HFFc6 (cell line): Measurements from ENCODE around the gene ZNF784. TPM values are rescaled to one million over a fixed set of nuclear protein-coding genes. Genes with fewer than 3 reads are reported as not detected.
A peak's percentile ranks its signal among the peaks of the same experiment; 100 is the strongest.

Source experiments
- DNase-seq: peaks from one replicate; pipeline ENCODE4 v3.0.0-alpha.2; 2018
- H3K27ac Mint-ChIP-seq: 2 replicates; pipeline ENCODE4 v1.8.0; 2020; ENCODE audit warnings: mild to moderate bottlenecking, mixed read lengths
- H3K27me3 Mint-ChIP-seq: 2 replicates; pipeline ENCODE4 v1.8.0; 2021; ENCODE audit warnings: mild to moderate bottlenecking, moderate library complexity, mixed read lengths; ENCODE audit not compliant: insufficient read depth
- H3K36me3 Mint-ChIP-seq: 2 replicates; pipeline ENCODE4 v1.8.0; 2021; ENCODE audit warnings: low read depth, mixed read lengths
- H3K4me1 Mint-ChIP-seq: 2 replicates; pipeline ENCODE4 v1.8.0; 2020; ENCODE audit warnings: low read depth, mixed read lengths
- H3K4me3 Mint-ChIP-seq: 2 replicates; pipeline ENCODE4 v1.8.0; 2020; ENCODE audit warnings: mild to moderate bottlenecking, moderate library complexity, mixed read lengths
- H3K9me3 Mint-ChIP-seq: 2 replicates; pipeline ENCODE4 v1.8.0; 2020; ENCODE audit warnings: mild to moderate bottlenecking, mixed read lengths
- total RNA-seq, 6 experiments: library from RNA; stranded (reverse); fragmentation: NEBNext Ultra II Directional; extraction: Animal tissue kit (Norgen Biotek cat#: 25700); gene quantifications; 2 replicates in 1 of 6; 3 replicates in 5 of 6; pipeline ENCODE4 v1.2.3, GENCODE V29; 2021
- TF ChIP-seq, protein P1 (sequence below): fragments of 200-600 bp; sonication (generic); IDR thresholded peaks from 2 replicates; pipeline ENCODE4 v1.5.0; 2021; ENCODE audit warnings: antibody characterized with exemption, mild to moderate bottlenecking

The ZNF784 gene
- total RNA-seq, 6 experiments from 2014 or later: 4.6 to 5.3 (median 4.8) TPM

DNA sequence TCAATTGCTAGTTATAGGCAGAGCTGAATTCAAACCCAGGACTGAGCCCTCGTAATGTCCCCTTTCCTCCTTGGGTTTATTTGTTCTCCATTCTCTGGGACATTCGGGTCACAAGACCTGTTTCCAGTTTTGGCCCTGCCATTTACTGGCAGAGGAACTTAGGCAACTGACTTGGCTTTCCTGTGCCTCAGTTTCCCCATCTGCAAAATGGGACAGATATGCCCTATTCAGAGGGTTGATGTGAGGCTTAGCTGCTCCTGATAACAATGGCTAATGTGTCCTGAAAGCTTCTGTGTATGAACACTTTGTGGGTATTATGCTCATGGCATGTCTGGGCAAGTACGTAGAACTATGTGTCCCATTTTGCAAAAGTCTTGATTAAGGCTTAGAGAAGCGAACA, 23.3 kb downstream of the ZNF784 start:
- Mint-ChIP-seq H3K4me3 (peak overlapping the region; percentile 84), H3K36me3 (peaks cover 30% of the 10 kb centered on the region), H3K27ac (peak overlapping the region; percentile 76), H3K9me3 (no peaks in the 10 kb centered on the region), H3K27me3 (peaks cover 1% of the 10 kb centered on the region), H3K4me1 (peaks cover 26% of the 10 kb centered on the region)
- DNase-seq: no peak
- TF ChIP-seq, protein P1, sequence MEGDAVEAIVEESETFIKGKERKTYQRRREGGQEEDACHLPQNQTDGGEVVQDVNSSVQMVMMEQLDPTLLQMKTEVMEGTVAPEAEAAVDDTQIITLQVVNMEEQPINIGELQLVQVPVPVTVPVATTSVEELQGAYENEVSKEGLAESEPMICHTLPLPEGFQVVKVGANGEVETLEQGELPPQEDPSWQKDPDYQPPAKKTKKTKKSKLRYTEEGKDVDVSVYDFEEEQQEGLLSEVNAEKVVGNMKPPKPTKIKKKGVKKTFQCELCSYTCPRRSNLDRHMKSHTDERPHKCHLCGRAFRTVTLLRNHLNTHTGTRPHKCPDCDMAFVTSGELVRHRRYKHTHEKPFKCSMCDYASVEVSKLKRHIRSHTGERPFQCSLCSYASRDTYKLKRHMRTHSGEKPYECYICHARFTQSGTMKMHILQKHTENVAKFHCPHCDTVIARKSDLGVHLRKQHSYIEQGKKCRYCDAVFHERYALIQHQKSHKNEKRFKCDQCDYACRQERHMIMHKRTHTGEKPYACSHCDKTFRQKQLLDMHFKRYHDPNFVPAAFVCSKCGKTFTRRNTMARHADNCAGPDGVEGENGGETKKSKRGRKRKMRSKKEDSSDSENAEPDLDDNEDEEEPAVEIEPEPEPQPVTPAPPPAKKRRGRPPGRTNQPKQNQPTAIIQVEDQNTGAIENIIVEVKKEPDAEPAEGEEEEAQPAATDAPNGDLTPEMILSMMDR: no peak

DNA sequence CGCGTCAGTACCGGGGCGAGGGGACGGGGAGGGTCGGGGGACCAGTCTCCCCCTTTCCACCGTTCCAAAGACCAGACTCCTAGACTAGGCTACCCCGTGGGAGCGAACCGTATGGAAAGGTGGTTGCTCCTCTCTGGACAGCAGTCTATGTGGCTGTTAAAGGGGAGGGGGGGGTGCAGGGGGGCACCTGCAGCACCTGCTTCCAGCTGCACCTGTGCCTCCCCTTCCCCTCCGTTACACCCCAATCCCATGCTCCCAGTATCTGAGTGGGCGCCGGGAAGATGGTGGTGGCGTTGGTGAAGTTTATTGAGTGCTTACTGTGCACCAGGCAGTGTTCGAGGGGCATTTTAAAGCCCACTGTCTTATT, 23.7 kb downstream of the ZNF784 start:
- TF ChIP-seq, protein P1: no peak
- Mint-ChIP-seq H3K9me3 (no peaks in the 10 kb centered on the region), H3K4me3 (peak overlapping the region; percentile 84), H3K27ac (peak overlapping the region; percentile 76), H3K4me1 (peaks cover 26% of the 10 kb centered on the region), H3K27me3 (peaks cover 1% of the 10 kb centered on the region), H3K36me3 (peaks cover 34% of the 10 kb centered on the region)
- DNase-seq: no peak

DNA sequence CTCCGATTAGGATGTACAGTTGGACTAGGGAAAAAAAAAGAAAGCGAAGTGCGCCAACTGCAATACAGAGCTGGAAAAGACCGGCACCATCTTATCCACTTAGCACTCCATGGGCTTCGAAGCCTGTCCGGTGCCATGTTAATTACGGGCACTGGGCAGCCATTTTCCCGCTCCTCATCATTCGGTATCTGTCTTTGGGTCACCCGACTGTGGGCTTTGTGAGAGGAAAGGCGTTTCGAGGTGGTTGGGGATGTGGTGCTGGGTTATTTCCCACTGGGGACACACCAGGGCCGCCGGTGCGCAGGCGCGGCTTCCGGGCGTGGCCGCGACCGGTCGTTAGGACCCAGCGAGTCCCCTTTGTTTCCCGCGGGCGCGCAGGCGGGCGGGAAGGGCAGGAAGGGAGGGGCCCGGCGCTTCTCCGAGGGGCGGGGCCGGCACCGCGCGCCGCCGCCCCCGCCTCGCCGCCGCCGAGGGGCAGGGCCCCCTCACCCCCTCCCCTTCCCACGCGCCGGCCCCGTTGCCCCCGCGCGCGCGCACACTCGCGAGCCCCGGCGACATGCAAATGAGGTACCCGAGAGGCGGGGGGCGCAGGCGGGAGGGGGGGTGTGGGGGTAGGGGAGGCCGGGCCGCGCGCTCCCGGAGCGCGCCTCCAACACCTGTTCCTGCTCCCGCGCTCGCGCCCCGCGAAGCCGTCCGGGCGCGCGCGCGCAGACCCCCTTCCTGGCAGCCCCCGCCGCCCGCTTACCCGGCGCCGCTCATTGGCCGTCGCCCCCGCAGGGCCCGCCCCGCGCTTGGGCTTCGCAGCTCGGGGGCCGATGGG, 24.3 kb downstream of the ZNF784 start, which contains the start of gene ZNF524:
ZNF524 (plus strand) TSS at position 447 of the 820 bp plus-strand sequence. CDS start 1,825 bp downstream, outside the sequence.
- peaks cover 26% of the 10 kb centered on the region for H3K4me1 Mint-ChIP-seq
- peaks cover 40% of the 10 kb centered on the region for H3K36me3 Mint-ChIP-seq
- peak within 1 kb of the TSS; percentile 98 for H3K4me3 Mint-ChIP-seq
- H3K27me3 Mint-ChIP-seq: peaks cover 1% of the 10 kb centered on the region
- peak; percentile 74 for DNase-seq
- no peaks in the 10 kb centered on the region for H3K9me3 Mint-ChIP-seq
- TF ChIP-seq, protein P1: no peak
- peak within 1 kb of the TSS; percentile 99 for H3K27ac Mint-ChIP-seq

DNA sequence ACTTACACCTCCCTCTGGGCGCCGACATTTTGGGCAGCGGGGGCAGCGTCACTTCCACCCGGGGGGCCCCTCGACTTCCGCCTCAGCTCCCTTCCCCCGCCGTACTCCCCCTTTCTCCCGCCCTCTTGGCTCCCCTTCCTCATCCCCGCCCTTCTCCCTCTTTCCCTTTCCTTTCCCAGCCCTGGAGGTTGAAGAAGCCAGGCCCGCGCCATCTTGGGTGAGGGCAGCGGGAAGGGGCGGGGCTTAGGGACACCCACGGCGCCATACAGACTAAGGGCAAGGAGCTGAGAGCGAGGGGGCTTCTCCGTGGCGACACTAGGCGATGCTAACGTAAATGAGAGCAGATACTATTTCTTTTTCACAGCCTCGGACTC, 24.9 kb downstream of the ZNF784 start, which contains the start of gene FIZ1:
FIZ1 (minus strand) TSS at position 50 of the 374 bp plus-strand sequence. CDS start 1,652 bp downstream, outside the sequence.
- Mint-ChIP-seq H3K4me1 (peaks cover 21% of the 10 kb centered on the region), H3K27me3 (peaks cover 1% of the 10 kb centered on the region), H3K9me3 (no peaks in the 10 kb centered on the region), H3K4me3 (peak within 1 kb of the TSS; percentile 98), H3K36me3 (peaks cover 45% of the 10 kb centered on the region), H3K27ac (peak within 1 kb of the TSS; percentile 99)
- DNase-seq: peak; percentile 96
- TF ChIP-seq, protein P1: no peak

DNA sequence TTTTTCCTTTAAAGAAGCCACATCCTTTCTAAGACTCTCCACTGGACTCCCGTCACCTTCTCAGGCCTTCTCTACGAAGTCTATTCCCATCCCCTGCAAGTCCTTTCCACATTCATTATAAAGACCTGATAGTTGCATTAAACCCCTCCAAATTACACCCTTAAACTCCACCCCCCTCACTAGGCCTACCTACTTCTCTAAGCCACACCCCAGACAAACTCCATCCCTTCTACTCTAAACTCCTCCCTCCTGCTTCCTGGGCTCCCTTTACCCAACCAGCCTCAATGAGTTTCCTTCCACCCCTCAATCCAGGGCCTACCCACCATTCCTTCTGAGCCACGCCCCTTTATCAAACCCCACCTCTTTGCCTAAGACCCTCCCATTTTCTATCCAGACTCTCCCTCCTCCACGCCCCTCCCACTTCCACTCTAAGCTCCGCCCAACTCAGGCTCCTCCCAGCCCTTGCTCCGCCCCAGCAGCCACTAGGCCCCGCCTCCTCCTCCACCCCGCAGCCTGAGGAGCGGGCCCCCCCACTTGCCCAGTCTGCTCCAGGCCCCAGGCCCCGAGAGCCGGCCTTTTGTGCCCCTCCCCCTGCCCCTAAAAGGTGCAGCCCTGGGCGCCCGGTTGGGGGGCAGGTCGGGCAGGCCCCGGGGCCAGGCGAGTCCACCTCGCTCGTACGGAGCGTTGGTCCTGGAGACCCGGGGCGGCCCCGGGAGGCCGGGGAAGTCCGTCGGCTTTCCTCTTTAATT, 25.5 kb downstream of the ZNF784 start:
- TF ChIP-seq, protein P1: no peak
- peaks cover 19% of the 10 kb centered on the region for H3K4me1 Mint-ChIP-seq
- peaks cover 1% of the 10 kb centered on the region for H3K27me3 Mint-ChIP-seq
- H3K36me3 Mint-ChIP-seq: peaks cover 46% of the 10 kb centered on the region
- H3K27ac Mint-ChIP-seq: peak overlapping the region; percentile 99
- DNase-seq: peak; percentile 92
- no peaks in the 10 kb centered on the region for H3K9me3 Mint-ChIP-seq
- peak overlapping the region; percentile 98 for H3K4me3 Mint-ChIP-seq
